WTC11 (cell line): ENCODE data around the gene RBPJ. TPM values are rescaled to one million over a fixed set of nuclear protein-coding genes. Genes with fewer than 3 reads are reported as not detected.

Source experiments
- ATAC-seq: fragments of 200-7000 bp; cut with Tn5 transposase; 2 replicates; pipeline ENCODE4 v1.10.0; 2021; ENCODE audit warnings: mild to moderate bottlenecking, moderate library complexity
- CTCF ChIA-PET: fragments of 300-600 bp; sonication (Branson Sonifier 250); formaldehyde crosslinking; loops from one replicate; lab custom pipeline; 2021; ENCODE audit warnings: antibody characterized with exemption; lab: Charles Lee
- POLR2A ChIA-PET: fragments of 350-600 bp; sonication (Branson Sonifier 250); formaldehyde crosslinking; loops from one replicate; lab custom pipeline; 2021; ENCODE audit warnings: antibody characterized with exemption; lab: Charles Lee
- DNase-seq: peaks from one replicate; pipeline ENCODE4 v3.0.0; 2021; ENCODE audit warnings: low spot score
- H3K27ac Mint-ChIP-seq: 2 replicates; pipeline ENCODE4 v1.8.0; 2021; ENCODE audit warnings: mixed read lengths
- H3K27me3 Mint-ChIP-seq: 2 replicates; pipeline ENCODE4 v1.8.0; 2021; ENCODE audit warnings: low read depth, mild to moderate bottlenecking, moderate library complexity, mixed read lengths
- H3K36me3 Mint-ChIP-seq: 2 replicates; pipeline ENCODE4 v1.8.0; 2021; ENCODE audit warnings: mixed read lengths
- H3K4me1 Mint-ChIP-seq: 2 replicates; pipeline ENCODE4 v1.8.0; 2022; ENCODE audit warnings: mixed read lengths
- H3K4me3 Mint-ChIP-seq: 2 replicates; pipeline ENCODE4 v1.8.0; 2021; ENCODE audit warnings: mild to moderate bottlenecking, moderate library complexity, mixed read lengths
- H3K9me3 Mint-ChIP-seq: 2 replicates; pipeline ENCODE4 v1.8.0; 2021; ENCODE audit warnings: mixed read lengths
- CDX4 ChIP-seq: fragments of 250-450 bp; sonication (Bioruptor Pico); IDR thresholded peaks from 2 replicates; pipeline ENCODE4 v1.9.0; 2021; ENCODE audit warnings: moderate library complexity, mild to moderate bottlenecking, inconsistent platforms, borderline replicate concordance
- ELF4 ChIP-seq: sonication (generic); formaldehyde crosslinking; IDR thresholded peaks from 2 replicates; pipeline ENCODE4 v1.8.1; 2022; ENCODE audit warnings: low read depth, mild to moderate bottlenecking, moderate library complexity, missing genetic modification reagents
- FOXP1 ChIP-seq: sonication (generic); formaldehyde crosslinking; IDR thresholded peaks from 2 replicates; pipeline ENCODE4 v1.8.0; 2022; ENCODE audit warnings: missing genetic modification reagents, mild to moderate bottlenecking, moderate library complexity, borderline replicate concordance
- JUN ChIP-seq: sonication (generic); formaldehyde crosslinking; IDR thresholded peaks from 2 replicates; pipeline ENCODE4 v1.8.0; 2023; ENCODE audit warnings: mild to moderate bottlenecking, missing genetic modification reagents
- KAT7 ChIP-seq: sonication (generic); formaldehyde crosslinking; IDR thresholded peaks from 2 replicates; pipeline ENCODE4 v1.8.1; 2023; ENCODE audit warnings: missing genetic modification reagents, mild to moderate bottlenecking, borderline replicate concordance
- NR1H2 ChIP-seq: sonication (generic); formaldehyde crosslinking; IDR thresholded peaks from 2 replicates; pipeline ENCODE4 v1.9.0; 2021; ENCODE audit warnings: mild to moderate bottlenecking, moderate library complexity, missing genetic modification reagents
- NR2C2 ChIP-seq: sonication (generic); formaldehyde crosslinking; IDR thresholded peaks from 2 replicates; pipeline ENCODE4 v1.8.0; 2022; ENCODE audit warnings: mild to moderate bottlenecking, missing genetic modification reagents
- OVOL2 ChIP-seq: fragments of 250-450 bp; sonication (Bioruptor Pico); IDR thresholded peaks from 2 replicates; pipeline ENCODE4 v1.9.0; 2021; ENCODE audit warnings: mild to moderate bottlenecking, borderline replicate concordance
- STAT6 ChIP-seq: sonication (generic); formaldehyde crosslinking; conservative IDR thresholded peaks from 2 replicates; pipeline ENCODE4 v1.8.1; 2023; ENCODE audit warnings: mild to moderate bottlenecking, low read depth, missing genetic modification reagents, moderate library complexity
- TP53 ChIP-seq: sonication (generic); formaldehyde crosslinking; IDR thresholded peaks from 2 replicates; pipeline ENCODE4 v1.8.1; 2023; ENCODE audit warnings: mild to moderate bottlenecking, missing genetic modification reagents
- ZNF219 ChIP-seq: sonication (generic); formaldehyde crosslinking; IDR thresholded peaks from 2 replicates; pipeline ENCODE4 v1.8.0; 2023; ENCODE audit warnings: missing genetic modification reagents, mild to moderate bottlenecking, borderline replicate concordance
- ZNF416 ChIP-seq: fragments of 250-450 bp; sonication (Bioruptor Pico); IDR thresholded peaks from 2 replicates; pipeline ENCODE4 v1.9.0; 2021; ENCODE audit warnings: mild to moderate bottlenecking, inconsistent platforms
- ZNF512 ChIP-seq: sonication (generic); formaldehyde crosslinking; IDR thresholded peaks from 2 replicates; pipeline ENCODE4 v1.8.1; 2022; ENCODE audit warnings: missing genetic modification reagents, borderline replicate concordance
- total RNA-seq: library from RNA; stranded (reverse); gene quantifications from 3 replicates; pipeline ENCODE4 v1.2.3, GENCODE V29; 2021
- TF ChIP-seq, protein P1 (sequence below): sonication (generic); formaldehyde crosslinking; IDR thresholded peaks from 2 replicates; pipeline ENCODE4 v1.8.0; 2023; ENCODE audit warnings: missing genetic modification reagents, mild to moderate bottlenecking, borderline replicate concordance
- TF ChIP-seq, protein P2 (sequence below): fragments of 250-450 bp; sonication (Bioruptor Pico); conservative IDR thresholded peaks from 2 replicates; pipeline ENCODE4 v1.9.0; 2021; ENCODE audit warnings: mild to moderate bottlenecking
- TF ChIP-seq, protein P3 (sequence below): sonication (generic); formaldehyde crosslinking; IDR thresholded peaks from 2 replicates; pipeline ENCODE4 v1.8.0; 2023; ENCODE audit warnings: mild to moderate bottlenecking, missing genetic modification reagents
- TF ChIP-seq, protein P4 (sequence below): fragments of 250-450 bp; sonication (Bioruptor Pico); IDR thresholded peaks from 2 replicates; pipeline ENCODE4 v1.9.0; 2021; ENCODE audit warnings: mild to moderate bottlenecking
- TF ChIP-seq, protein P5 (sequence below): fragments of 250-450 bp; sonication (Bioruptor Pico); IDR thresholded peaks from 2 replicates; pipeline ENCODE4 v1.9.0; 2021; ENCODE audit warnings: mild to moderate bottlenecking

The RBPJ gene
- total RNA-seq, 1 experiment from 2014 or later = 163 TPM

DNA sequence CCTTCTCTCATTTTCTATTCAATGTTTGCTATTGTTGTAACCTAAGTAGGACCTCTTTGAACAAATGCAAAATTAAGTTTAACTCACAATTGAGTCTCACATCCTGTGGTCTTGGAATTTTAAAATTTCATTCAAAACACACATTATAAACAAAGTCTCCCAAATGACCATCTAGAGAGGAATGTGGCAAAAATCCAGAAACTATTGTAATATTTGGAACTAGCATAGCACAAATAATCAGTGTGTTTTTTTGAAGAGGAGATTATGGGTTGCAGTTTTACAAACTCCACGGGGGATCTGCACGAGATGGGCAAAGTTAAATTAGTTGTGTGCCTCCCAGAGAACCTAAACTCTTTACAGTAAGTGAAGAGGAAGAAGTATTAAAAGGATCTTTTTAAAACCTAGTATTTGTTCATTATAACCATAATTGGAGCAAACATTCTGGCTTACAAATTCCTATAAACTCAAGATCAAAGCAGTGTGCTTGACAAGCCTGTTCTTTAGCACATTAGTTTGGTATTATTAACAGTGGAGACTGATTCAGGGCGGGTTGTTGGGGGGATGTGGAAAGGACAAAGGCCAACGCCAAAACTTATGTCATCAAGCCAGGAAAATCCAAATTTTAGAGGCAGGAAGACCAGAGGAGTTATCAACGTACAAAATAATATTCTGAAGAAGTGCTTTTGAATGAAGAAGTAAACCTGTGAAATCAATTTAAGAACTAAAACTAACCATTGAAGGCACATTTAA is 22.4 kb upstream of the RBPJ start:
- DNase-seq (no peak), ATAC-seq (no peak)
- H3K4me1 Mint-ChIP-seq = peaks cover 70% of the 10 kb centered on the region
- ChIA-PET POLR2A (no interaction called here), CTCF (no interaction called here)
- peak overlapping the region; percentile 98 for H3K27ac Mint-ChIP-seq
- H3K36me3 Mint-ChIP-seq = 0 out of 2 replicates have a peak, but pooled peaks cover 2% of the 10 kb centered on the region
- H3K4me3 Mint-ChIP-seq = peak overlapping the region; percentile 45
- H3K9me3 Mint-ChIP-seq = no peaks in the 10 kb centered on the region
- no peaks in the 10 kb centered on the region; the same call in 1 of the 2 replicates for H3K27me3 Mint-ChIP-seq
- no peak for TF ChIP-seq ZNF219 (CRISPR knock-in tag)
- TF ChIP-seq CDX4 (CRISPR knock-in tag) = no peak
- TF ChIP-seq, protein P1, sequence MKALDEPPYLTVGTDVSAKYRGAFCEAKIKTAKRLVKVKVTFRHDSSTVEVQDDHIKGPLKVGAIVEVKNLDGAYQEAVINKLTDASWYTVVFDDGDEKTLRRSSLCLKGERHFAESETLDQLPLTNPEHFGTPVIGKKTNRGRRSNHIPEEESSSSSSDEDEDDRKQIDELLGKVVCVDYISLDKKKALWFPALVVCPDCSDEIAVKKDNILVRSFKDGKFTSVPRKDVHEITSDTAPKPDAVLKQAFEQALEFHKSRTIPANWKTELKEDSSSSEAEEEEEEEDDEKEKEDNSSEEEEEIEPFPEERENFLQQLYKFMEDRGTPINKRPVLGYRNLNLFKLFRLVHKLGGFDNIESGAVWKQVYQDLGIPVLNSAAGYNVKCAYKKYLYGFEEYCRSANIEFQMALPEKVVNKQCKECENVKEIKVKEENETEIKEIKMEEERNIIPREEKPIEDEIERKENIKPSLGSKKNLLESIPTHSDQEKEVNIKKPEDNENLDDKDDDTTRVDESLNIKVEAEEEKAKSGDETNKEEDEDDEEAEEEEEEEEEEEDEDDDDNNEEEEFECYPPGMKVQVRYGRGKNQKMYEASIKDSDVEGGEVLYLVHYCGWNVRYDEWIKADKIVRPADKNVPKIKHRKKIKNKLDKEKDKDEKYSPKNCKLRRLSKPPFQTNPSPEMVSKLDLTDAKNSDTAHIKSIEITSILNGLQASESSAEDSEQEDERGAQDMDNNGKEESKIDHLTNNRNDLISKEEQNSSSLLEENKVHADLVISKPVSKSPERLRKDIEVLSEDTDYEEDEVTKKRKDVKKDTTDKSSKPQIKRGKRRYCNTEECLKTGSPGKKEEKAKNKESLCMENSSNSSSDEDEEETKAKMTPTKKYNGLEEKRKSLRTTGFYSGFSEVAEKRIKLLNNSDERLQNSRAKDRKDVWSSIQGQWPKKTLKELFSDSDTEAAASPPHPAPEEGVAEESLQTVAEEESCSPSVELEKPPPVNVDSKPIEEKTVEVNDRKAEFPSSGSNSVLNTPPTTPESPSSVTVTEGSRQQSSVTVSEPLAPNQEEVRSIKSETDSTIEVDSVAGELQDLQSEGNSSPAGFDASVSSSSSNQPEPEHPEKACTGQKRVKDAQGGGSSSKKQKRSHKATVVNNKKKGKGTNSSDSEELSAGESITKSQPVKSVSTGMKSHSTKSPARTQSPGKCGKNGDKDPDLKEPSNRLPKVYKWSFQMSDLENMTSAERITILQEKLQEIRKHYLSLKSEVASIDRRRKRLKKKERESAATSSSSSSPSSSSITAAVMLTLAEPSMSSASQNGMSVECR = no peak
- TF ChIP-seq, protein P2, sequence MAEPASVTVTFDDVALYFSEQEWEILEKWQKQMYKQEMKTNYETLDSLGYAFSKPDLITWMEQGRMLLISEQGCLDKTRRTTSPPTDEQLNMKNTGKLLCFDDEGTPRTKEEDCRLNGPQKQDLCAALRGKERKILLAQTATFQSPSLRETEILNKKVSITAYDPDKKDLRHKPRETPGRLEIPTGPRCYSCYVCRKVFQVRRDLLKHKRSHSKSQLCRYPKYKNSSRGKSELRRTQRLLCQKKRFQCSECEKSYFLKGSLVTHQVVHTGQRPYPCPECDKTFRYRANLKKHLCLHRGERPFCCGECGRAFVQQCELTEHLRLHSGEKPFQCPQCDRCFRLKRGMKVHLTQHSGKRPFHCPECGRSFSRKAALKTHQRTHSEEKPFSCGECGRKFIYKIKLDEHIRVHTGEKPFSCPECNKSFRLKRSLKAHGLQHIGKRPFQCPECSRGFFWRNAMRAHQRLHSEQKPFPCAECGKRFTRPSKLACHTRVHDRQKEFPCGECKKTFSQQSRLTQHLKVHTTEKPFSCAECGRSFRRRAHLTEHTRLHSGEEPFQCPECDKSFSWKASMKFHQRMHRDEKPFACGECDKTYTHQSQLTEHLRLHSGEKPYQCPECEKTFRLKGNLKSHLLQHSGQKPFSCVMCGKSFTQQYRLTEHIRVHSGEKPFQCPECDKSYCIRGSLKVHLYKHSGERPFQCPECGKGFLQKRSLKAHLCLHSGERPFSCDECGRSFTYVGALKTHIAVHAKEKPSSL (CRISPR knock-in tag) = no peak
- TF ChIP-seq NR2C2 = no peak
- no peak for TF ChIP-seq OVOL2 (CRISPR knock-in tag)
- TF ChIP-seq, protein P3, sequence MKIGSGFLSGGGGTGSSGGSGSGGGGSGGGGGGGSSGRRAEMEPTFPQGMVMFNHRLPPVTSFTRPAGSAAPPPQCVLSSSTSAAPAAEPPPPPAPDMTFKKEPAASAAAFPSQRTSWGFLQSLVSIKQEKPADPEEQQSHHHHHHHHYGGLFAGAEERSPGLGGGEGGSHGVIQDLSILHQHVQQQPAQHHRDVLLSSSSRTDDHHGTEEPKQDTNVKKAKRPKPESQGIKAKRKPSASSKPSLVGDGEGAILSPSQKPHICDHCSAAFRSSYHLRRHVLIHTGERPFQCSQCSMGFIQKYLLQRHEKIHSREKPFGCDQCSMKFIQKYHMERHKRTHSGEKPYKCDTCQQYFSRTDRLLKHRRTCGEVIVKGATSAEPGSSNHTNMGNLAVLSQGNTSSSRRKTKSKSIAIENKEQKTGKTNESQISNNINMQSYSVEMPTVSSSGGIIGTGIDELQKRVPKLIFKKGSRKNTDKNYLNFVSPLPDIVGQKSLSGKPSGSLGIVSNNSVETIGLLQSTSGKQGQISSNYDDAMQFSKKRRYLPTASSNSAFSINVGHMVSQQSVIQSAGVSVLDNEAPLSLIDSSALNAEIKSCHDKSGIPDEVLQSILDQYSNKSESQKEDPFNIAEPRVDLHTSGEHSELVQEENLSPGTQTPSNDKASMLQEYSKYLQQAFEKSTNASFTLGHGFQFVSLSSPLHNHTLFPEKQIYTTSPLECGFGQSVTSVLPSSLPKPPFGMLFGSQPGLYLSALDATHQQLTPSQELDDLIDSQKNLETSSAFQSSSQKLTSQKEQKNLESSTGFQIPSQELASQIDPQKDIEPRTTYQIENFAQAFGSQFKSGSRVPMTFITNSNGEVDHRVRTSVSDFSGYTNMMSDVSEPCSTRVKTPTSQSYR (CRISPR knock-in tag) = no peak
- no peak for TF ChIP-seq FOXP1 (CRISPR knock-in tag)
- TF ChIP-seq ZNF416 (CRISPR knock-in tag) = no peak
- TF ChIP-seq, protein P4, sequence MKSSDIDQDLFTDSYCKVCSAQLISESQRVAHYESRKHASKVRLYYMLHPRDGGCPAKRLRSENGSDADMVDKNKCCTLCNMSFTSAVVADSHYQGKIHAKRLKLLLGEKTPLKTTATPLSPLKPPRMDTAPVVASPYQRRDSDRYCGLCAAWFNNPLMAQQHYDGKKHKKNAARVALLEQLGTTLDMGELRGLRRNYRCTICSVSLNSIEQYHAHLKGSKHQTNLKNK (CRISPR knock-in tag) = no peak
- TF ChIP-seq KAT7 (CRISPR knock-in tag) = no peak
- no peak for TF ChIP-seq ZNF512 (CRISPR knock-in tag)
- no peak for TF ChIP-seq STAT6 (CRISPR knock-in tag)
- TF ChIP-seq, protein P5, sequence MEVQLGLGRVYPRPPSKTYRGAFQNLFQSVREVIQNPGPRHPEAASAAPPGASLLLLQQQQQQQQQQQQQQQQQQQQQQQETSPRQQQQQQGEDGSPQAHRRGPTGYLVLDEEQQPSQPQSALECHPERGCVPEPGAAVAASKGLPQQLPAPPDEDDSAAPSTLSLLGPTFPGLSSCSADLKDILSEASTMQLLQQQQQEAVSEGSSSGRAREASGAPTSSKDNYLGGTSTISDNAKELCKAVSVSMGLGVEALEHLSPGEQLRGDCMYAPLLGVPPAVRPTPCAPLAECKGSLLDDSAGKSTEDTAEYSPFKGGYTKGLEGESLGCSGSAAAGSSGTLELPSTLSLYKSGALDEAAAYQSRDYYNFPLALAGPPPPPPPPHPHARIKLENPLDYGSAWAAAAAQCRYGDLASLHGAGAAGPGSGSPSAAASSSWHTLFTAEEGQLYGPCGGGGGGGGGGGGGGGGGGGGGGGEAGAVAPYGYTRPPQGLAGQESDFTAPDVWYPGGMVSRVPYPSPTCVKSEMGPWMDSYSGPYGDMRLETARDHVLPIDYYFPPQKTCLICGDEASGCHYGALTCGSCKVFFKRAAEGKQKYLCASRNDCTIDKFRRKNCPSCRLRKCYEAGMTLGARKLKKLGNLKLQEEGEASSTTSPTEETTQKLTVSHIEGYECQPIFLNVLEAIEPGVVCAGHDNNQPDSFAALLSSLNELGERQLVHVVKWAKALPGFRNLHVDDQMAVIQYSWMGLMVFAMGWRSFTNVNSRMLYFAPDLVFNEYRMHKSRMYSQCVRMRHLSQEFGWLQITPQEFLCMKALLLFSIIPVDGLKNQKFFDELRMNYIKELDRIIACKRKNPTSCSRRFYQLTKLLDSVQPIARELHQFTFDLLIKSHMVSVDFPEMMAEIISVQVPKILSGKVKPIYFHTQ (CRISPR knock-in tag) = no peak
- TF ChIP-seq NR1H2 (CRISPR knock-in tag) = no peak
- TF ChIP-seq JUN (CRISPR knock-in tag) = no peak
- TF ChIP-seq ELF4 (CRISPR knock-in tag) = no peak
- TF ChIP-seq TP53 = no peak
